Inflammatory macrophage treated with lipopolysaccharide for 4 hours (primary cell): ENCODE measurements around the gene OXSM.

Experiments used
- DNase-seq: peaks from one replicate; pipeline ENCODE4 v3.0.0-alpha.2; 2020

The OXSM gene

DNA sequence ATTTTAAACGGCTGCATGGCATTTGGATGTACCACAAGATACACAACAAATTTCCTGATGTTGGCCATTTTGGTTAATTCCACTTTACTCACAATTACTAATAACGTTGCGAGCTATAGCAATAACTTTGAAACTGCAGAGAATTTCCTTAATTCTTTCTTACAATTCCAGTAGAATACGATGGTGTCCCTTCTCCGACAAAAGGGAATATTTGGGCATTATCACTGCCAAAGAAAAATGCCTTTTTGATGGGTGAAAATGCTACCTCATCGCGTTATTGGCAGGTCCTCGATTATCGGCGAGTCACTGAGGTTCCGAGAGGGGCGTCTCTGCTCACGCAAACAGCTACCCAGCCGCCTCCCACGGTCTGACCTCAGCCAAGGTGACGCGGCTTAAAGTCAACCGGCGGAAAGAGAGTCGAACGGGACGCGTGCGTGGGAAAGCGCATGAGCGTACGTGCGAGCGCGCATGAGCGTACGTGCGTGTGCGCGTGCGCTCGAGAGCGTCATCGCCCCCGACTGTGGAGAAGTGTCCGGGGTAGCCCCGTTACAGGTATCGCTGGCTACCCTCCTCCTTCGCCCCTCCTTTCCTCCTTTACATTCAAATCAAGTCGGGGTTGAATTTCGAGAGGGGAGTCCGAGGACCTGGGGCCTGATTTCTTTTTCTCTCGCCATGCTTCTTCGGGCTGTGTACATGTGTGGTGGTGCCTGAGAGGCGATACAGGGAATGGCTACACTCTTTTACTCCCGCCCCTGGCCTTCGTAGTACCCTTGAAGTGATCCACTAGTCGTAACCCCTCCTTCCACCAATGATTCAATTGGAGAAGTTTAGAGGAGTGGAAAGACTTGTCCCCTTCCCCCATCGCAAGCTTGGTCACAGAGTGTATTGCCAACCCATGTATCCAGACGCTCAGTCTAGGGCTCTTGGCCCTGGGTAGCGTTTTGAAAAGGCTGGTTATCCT is at the start of gene OXSM:
OXSM (plus strand) TSS at position 495 of the 961 bp plus-strand sequence. CDS start 931 bp downstream, outside the sequence.
- DNase-seq, result peak; percentile 97

DNA sequence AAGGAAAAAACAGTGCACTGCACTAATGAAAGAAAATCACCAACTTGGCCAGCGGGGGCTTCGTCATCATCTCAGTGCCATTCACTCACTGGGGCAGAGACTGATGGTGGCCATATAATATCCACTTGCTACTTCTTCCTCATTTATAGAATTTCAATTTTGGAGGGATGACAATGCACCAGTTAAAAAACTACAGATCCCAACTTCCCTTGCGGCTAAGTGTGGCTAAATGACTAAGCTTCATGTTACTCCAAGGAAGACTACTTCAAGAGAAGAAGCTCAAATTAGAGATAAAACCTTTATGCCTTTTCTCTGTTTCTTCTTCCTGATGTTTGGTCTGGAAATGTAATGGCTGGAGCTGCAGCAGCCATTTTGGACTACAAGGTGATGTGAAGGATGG is 45.4 kb upstream of the OXSM start:
- DNase-seq, result peak; percentile 22

DNA sequence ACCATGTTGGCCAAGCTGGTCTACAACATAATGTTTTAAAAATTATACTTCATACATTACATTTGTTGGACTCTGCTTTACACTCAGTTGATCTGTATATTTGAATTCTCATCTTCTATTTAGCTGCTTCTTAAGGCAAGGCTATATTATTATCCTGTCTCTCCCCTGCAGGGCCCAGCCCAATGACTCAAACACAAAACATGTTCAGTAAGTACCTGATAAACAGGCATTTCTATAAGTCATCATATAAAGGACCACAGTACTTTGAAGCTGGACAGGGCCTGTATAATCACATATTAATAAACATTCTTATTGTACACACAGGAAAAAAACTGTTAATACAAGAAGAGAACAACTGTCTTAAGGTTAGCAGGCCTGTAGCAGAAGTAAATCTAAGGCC is 42.9 kb upstream of the OXSM start:
- DNase-seq, result no peak

DNA sequence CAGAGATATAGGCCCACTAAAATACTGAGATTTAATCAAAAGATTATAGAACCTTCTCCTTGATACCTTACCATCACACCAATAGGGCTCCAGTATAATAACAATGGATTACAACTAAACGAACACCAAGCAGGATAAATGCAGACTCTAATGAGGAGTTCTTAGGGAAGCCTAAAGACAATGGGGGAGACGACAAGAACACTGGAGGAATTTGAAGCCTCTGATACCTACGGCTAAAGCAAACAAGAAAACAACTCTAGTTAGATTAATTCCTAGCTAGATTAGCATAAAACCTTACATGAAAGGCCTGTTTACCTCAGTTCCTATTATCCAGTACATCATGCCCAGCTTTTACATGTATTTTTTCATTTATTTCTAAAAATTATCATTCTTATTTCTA is 41.7 kb upstream of the OXSM start:
- no peak for DNase-seq

DNA sequence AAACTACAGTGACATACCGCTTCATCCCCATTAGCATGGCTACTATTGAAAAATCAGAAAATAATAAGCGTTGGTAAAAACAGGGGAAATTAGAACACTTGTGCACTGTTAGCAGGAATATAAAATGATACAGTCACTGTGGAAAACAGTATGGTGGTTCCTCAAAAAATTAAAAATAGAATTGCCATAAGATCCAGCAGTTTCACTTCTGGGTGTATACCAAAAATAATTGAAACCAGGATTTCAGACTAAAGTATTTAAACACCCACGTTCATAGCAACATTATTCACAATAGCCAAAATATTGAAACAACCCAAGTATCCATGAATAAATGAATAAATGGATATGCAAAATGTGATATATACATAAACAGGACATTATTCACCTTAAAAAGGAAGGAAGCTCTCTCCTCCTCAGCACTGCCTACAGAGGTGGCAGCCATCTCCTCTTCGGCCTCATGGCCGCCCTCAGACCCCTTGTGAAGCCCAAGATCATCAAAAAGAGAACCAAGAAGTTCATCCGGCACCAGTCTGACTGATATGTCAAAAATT is 40.8 kb upstream of the OXSM start:
- DNase-seq, result peak; percentile 48

DNA sequence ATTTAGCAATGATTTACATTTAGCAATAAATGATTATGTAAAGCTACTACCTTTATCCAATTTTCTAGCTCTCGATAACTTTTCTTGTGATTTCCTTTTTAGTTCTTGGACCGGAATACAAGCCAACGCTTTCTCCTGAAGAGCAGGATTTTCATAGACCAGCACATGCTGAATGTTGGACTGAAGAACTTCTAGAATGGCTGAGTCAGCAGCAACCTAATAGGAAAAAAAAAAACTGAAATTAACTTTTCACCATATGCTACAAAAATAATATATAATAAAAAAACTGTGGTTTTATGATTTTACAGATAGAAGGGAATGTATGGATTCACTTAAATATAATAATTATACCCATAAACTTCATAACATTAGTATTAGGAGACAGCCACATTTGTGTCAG is 38.8 kb upstream of the OXSM start:
- no peak for DNase-seq

DNA sequence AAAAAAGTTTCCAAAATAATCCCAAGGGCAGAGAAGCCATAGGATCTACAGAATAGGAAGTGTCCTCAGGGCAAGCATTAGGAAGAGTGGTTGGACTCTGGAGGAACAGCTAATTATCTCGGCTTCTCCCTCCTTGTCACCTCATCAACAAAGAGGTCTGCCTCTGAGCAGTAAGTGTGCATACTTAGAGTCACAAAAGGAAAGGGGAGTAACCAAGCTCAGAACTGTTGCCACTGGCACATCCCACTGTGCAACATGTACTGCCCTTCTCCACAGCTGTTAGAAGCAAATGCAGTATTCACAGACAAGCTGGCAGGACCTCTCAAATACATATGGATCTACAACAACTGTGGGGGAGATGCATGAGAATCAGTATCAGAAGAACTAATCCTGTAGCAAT is 38.2 kb upstream of the OXSM start:
- no peak for DNase-seq

DNA sequence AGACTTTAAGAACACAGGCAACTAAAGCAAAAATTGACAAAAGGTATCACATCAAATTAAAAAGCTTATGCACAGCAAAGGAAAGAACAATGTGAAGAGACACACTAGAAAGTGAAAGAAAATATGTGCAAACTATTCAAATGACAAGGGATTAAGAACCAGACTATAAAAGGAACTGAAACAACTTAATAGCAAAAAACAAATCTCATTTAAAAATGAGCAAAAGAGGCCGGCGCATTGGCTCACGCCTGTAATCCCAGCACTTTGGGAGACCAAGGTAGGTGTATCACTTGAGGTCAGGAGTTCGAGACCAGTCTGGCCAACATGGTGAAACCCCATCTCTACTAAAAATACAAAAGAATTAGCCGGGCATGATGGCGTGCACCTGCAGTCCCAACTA is 21.0 kb upstream of the OXSM start:
- DNase-seq, result peak; percentile 32

DNA sequence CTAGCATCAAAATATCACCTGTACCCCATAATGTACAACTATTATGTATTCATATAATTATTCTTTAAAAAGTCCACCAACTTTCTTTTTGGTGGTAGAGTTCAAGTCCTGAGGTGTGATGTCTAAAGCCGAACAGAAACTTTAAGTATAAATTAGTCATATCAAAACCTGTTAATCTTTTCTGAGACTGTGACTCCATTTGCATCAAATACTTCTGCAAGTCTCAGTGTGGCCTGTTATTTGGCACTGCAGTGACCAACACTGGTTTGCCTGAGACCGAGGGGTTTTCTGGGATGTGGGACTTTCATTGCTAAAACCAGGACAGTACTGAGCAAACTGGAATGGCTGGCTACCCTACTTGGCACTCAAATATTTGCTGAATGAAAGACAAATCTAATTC is 14.0 kb upstream of the OXSM start:
- DNase-seq, result no peak

DNA sequence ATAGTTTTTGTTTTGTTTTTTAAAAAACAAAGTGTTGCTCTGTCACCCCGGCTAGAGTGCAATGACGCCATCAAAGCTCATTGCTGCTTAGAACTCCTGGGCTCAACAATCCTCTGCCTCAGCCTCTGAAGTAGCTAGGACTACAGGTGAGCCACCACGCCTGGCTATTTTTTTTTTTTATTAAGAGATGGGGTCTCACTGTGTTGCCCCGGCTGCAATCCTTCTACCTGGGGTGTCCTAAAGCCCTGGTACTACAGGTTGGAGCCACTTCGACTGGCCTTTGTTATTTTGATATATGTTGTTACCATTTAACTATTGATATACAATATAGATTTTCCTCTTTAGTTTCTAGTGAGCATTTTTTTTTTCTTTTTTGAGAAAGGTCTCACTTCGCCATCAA is 9.3 kb upstream of the OXSM start:
- DNase-seq, result no peak

DNA sequence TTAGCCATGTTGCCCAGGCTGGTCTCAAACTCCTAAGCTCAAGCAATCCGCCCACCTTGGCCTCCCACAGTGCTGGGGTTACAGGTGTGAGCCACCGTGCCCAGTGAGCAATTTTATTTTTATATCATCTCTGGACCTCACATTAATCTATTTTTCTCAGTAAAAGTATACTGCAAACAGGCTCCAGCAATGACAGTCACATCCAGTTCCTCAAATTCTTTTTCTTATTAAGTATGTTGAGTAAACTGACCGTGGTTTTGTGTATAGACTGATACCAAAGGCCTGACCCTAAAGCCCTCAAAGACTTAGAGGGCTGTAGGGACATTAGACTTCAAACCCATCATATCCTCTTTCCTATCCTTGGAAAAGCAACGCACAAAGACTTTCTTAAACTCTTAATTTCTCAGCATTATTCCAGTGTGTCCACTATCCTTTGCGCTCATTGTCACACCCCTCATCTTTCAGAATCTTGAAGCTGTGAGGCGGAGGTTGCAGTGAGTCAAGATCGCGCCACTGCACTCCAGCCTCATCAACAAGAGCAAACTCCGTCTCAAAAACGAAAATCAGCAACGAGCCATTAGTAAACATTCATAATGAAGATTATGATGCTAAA is 8.6 kb upstream of the OXSM start:
- peak; percentile 13 for DNase-seq

DNA sequence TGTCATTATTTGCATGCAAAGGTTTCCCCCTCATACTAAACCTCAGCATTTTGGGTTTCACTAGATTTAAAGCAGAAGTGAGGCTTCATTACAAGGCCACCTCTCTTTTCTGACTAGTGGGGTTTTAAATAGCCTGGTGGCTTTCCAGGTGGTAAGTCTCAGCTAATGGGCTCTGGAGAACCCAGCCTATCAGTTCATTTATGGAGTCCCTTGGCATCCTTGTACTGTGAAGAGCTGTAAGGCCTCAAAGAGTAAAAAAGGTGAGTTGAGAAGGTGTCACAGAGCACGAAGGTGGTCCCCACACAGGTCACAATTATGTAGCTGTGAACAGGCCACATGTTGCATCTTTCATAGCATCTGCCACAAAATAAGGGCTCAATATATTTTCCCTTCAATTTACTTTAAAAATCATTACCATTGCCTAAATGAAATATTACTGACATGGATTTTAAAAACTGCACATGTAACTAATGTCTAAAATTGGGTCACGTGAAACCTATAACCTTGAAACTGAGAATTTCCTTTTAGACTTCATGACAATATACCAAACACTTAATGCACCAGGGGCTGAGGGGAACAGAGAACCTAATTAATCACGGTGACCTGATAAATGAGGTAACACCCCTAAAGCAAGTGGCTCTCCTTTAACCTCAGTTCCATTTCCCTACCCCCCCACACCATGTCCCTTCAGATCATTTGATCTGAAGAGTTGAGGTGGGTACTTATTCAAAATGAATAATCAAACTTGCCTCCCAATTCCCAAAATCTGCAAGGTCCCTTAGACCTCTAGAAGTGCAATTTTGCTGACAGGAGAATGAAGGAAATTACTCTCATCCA is 7.9 kb upstream of the OXSM start:
- DNase-seq, result no peak

DNA sequence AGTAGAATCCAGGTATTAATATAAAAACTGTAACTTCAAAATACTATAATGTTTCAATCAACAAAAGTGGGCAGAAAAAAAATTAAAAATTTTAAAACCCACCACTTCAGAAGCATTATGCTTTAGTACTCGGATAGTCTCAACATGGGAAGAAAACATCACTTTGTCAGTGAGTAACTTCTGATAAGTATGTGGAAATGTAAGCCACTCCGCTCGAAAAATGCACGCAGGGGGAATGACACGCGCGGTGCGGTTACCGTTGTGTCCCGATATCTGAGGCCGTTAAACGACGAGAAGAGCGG is 7.3 kb upstream of the OXSM start:
- no peak for DNase-seq

DNA sequence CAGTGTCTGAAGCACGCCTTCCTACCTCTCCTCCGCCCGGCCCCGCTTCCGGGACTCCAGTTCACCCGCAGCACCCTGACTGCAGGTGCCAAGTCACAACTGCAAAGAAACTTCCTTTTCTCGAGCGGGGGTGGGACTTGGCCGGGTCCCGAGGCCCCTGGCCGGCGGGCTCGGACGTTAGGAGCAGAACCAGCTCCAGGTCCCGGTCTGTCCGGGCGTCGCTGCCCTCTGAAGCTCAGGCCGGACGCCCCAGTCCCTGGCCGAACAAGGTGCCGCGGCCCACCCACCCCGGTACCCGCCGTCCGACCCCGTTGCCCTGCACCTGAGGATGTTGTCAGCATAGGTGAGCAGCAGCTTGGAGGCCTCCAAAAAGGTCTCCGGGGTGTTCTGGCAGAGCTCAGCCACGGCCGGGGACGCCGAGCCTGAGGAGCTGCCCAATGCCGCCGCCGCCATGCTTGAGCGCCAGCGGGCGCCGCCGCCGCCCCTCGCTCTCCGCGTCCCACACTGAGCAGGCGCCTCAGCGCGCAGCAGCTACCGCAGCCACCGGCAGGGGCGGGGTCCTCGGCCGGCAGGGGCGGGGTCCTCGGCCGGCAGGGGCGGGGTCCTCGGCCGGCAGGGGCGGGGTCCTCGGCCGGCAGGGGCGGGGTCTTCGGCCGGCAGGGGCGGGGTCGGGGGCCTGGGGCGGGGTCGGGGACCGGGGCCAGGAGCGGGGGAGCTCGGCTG is 6.8 kb upstream of the OXSM start, which contains the start of gene NGLY1:
NGLY1 (minus strand) TSS at position 506 of the 723 bp plus-strand sequence; CDS start at position 453, 53 bp downstream.
- DNase-seq, result peak; percentile 86

DNA sequence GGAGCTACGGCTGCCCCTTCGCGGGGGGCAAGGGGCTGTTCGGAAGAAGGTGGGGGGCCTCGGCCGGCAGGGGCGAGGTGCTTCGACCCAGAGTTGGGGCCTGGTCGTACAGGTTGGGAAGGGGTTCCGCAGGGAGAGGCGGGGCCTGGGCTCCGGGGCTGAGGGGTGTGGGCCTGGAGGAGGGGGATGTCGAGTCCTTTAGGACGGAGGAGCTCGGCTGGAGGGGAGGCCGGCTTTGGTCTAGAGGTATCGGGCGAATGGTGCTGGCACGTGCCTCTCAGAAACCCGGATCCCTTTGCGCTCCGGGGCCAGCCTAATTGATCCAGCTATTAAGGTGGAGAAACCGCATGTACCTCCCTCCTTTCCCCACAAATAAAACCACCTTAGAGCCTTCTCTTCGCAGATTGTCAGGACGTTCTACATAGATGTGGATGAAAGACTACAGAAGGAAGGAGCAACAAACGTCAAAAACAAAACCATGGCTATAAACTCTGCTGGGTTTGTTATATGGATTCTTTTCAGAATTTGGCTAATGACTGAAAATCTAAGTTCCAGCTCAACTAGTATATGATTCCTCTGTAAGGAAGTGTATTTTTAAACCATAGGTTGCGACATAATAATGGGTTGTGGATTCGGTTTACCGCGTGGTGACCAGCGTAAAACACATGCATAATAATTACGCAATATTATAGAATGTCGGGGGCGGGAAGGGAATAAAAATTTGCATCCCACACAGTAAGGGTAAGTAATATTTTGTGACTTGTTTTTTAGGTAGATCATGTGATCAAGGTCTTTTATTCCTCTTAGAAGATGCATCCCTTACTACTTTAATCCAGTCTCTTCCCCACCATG is 6.0 kb upstream of the OXSM start:
- DNase-seq, result peak; percentile 80

DNA sequence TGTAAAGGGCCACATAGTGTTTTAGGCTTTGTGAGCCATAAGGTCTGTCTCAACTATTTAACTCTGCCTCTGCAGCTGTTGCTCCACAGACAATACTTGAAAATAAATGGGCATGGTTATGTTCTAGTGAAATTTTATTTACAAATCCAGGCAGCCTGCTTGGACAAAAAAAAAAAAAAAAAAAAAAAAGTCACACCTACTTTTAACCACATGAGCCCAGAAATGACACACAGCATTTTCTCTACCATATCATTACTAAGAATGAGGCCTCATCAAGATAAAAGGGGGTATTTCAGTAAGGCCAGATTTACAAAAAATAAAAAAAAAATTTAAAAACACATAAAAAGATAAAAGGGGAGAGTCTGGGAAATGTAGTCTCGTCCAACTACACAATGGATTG is 4.9 kb upstream of the OXSM start:
- DNase-seq, result no peak

DNA sequence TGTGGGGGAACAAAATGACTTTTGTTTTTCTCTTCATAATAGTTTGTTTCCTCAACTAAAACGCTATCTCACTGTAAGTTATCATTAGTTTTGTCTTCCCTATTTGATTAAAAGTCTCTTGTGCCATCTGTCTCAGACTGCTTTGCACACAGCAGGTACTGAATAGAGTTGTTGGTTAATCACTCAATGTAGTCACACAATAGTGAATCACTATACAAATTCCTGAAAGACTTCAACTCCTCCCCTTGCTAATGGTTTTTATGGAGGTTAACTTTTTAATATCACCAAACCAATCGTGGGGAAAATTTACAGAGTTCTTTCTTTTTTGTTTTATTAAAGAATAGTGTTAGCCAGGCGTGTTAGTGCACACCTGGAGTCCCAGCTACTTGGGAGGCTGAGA is 4.1 kb upstream of the OXSM start:
- DNase-seq, result peak; percentile 8

DNA sequence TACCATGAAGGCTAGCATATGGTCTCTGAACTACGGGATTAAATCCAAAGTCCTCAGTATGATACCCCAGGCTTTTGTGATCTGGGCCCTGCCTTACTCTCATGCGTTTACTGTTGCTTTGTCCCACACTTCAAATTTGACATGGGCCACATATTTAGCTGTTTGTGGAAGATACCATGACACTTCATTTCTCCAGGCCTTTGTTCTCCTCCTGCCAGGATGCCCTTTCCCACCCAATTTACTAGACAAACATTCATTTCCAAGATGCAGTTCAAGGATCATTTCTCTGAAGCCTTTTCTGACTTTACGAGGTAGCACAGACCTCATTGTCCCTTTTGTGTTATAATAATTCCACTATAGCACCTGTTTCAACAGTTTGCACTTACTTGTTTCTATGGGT is 2.2 kb upstream of the OXSM start:
- DNase-seq, result no peak

DNA sequence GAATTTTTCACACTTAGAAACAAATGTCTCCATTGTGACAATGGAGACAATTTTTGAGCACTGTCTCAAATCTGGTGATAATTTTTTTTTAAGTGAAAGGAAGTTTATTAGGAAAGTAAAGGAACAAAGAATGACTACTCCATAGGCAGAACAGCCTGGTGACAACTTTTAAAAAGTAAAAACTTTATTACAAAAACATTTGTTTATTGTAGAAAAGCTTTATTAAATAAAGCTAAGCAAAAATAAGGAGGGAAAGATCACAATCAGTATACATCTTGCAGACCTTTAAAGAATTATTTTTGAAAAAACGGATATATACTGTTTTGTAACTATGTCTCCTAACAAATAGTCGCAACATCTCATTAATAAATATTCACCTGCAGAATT is 688 bp upstream of the OXSM start:
- DNase-seq, result no peak

DNA sequence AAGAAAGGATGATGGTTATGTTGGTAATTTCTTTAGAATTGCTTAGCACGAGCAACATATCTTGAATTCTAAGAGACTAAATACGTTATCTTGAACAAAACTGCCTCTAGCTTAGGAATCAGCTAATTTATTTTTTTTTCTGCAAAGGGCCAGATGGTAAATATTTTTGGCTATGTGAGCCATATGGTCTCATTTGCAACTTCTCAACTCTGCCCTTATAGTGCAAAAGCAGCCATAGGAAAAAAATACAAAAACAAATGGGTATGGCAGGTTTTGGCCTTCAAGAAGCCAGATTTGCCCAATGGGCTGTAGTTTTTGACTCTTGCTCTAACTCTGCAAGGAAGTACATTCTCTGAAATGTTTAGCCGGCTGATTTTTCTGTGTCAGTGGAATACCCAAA is 11.9 kb downstream of the OXSM start:
- DNase-seq, result no peak

DNA sequence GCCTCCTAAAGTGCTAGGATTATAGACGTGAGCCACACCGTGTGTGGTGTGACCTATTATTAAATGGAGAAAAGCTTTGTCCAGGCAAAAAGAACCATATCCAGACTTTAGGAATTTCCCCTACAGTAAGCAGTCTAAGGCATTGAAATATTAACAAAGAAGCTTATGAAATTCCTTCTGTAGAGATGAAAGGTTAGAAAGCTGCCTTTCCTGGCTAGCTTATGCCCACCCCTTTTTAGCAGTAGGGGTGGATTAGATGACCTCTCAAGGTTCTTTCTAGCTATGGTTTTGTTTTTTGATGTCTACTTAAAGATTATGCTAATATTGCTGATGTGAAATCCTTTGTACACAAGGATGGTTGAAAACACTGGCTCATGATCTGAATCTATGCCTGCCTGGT is 13.9 kb downstream of the OXSM start:
- DNase-seq, result no peak

DNA sequence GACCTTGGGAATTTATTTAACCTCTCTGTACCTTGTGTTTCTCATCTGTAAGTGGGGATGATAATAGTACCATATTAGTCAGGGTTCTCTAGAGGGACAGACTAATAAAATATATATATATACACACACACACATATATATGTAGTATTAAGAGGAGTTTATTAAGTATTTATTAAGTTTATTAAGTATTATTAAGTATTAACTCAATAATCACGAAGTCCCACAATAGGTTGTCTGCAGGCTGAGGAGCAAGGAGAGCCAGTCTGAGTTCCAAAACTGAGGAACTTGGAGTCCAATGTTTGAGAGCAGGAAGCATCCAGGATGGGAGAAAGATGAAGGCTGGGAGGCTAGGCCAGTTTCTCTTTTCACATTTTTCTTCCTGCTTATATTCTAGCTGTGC is 14.8 kb downstream of the OXSM start:
- no peak for DNase-seq
